ENCODE data around the gene C19orf73.

The C19orf73 gene

DNA sequence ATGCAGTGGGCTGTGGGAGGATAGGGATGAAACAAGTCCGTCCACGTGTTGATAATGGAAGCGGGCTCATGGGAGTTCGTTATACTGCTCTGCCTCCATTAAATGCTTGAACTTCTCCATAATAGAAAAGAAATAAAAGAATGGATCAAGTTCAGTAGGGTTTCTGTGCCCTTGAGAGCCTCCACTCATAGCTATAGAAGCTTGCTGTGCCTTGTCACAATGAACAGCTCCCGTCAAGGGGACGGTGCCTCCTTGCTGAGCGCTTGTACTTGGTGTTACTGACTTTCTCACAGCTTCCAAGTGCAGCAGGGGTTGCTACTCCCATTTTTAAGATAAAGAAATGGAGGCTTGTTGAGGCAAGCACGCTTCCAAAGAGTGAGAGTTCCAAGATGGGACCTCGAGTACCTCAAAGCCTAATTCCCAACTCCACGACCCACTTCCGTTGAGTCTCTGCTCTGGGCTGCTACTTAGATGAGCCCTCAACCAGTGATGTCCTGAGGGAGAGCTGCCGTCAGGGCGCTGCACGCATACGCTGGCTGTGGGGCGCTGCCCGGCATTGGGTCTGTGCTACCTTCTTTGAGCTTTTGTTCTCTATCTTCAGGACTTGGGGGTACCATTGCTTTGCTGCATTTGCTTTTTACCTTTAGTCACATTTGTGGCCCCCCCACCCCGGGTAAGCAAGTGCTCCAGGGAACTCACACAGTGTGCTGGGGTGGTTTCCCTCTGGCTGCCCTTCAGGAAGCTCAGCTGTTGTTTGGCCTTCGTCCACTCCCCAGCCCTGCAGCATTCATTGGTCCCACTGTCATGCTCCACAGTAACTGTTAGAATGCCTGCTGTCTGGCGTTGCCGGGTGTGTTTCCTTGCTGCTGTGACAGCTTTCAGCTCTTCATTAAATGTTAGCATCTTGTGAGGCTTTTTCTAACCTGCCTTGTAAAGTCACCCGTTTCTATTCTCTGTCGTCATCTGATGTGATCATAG lies 24.1 kb downstream of the C19orf73 start:
- no peak overlapping the region for H3K4me3 ChIP-seq (ENCODE audit: low read depth, low read length)
- TF ChIP-seq, protein P1, sequence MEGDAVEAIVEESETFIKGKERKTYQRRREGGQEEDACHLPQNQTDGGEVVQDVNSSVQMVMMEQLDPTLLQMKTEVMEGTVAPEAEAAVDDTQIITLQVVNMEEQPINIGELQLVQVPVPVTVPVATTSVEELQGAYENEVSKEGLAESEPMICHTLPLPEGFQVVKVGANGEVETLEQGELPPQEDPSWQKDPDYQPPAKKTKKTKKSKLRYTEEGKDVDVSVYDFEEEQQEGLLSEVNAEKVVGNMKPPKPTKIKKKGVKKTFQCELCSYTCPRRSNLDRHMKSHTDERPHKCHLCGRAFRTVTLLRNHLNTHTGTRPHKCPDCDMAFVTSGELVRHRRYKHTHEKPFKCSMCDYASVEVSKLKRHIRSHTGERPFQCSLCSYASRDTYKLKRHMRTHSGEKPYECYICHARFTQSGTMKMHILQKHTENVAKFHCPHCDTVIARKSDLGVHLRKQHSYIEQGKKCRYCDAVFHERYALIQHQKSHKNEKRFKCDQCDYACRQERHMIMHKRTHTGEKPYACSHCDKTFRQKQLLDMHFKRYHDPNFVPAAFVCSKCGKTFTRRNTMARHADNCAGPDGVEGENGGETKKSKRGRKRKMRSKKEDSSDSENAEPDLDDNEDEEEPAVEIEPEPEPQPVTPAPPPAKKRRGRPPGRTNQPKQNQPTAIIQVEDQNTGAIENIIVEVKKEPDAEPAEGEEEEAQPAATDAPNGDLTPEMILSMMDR (IDR thresholded peaks at IDR 0.05; ENCODE audit: low read depth, low read length, missing control alignments) = no peak
- DNase-seq (ENCODE audit: low read depth) = no peak

DNA sequence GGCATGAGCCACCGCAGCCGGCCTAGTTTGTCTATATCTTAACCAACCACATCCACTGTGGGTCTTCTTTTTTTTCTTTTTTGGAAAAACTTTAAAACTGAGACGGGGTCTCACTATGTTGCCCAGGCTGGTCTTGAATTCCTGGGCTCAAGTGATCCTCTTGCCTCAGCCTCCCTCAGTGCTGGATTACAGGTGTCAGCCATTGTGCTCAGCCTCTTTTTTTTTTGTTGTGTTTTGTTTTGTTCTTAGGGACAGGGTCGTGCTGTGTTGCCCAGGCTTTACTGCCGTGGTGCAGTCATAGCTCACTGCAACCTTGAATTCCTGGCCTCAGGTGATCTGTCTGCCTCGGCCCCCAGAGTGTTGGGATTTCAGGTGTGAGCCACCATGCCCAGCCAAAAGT lies 26.3 kb downstream of the C19orf73 start:
- TF ChIP-seq, protein P1 (IDR thresholded peaks at IDR 0.05; ENCODE audit: low read depth, low read length, missing control alignments) = no peak
- H3K4me3 ChIP-seq (ENCODE audit: low read depth, low read length) = no peak overlapping the region
- DNase-seq (ENCODE audit: low read depth) = no peak

DNA sequence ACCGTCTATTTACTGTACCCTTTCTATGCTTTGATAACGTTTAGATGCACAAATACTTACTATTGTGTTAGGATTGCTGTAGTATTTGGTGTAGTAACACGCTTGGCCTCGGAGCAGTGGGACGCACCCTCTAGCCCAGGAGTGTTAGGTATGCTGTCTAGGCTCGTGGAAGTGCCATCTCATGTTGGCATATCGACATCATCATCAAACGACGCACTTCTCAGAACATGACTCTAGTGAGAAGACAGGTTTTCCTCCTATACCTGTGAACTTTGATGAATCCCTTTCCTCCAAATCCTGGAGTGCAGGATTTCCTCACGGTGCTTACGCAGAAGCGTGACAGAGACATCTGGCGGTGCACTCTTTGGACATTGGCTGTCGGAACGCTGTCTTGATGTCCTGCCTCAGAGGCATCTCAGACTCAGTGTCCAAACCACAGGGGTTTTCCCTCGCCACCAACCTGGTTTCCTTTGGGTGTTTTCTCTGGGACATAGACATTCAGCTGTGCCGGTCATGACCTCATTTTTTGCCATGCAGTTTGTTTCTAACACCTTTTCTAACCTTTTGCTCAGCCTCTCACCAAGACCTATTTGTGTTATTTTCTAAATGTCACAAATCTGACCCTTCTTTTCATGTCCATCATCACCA lies 27.4 kb downstream of the C19orf73 start:
- TF ChIP-seq, protein P1 (IDR thresholded peaks at IDR 0.05; ENCODE audit: low read depth, low read length, missing control alignments) = no peak
- H3K4me3 ChIP-seq (ENCODE audit: low read depth, low read length) = no peak overlapping the region
- no peak for DNase-seq (ENCODE audit: low read depth)

DNA sequence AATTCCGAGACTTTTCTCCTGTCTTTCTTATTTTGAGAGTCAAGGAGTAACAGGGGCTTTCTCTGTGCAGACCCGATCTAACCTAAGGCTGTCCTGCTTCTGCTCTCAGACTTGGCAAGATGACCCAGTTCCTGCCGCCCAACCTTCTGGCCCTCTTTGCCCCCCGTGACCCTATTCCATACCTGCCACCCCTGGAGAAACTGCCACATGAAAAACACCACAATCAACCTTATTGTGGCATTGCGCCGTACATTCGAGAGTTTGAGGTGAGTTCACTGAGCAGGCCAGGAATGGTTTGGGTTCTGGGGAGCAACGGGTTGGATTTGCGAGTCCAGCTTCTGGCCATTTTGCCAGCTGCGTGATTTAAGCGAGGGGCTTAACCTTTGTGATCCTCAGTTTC lies 32.6 kb downstream of the C19orf73 start:
- H3K4me3 ChIP-seq (ENCODE audit: low read depth, low read length) = peak overlapping the region; percentile 97
- DNase-seq (ENCODE audit: low read depth) = no peak
- TF ChIP-seq, protein P1 (IDR thresholded peaks at IDR 0.05; ENCODE audit: low read depth, low read length, missing control alignments) = no peak

DNA sequence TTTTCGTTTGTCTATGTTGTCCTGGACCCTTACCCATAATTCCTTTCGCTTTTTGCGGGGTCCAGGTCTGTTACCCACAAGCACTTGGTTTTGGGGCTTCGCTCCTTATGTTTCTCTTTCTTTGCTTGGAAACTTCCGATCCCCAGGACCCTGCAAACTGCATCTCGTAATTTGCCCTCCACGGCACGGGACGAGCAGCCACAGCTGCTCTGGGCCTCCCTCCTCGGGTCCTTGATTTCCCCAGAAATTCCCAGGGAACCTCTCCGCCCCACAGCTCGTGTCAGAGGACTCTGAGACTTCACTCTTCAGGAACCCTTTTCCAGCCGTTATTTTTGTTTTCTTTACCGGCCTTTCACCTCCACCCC lies 33.1 kb downstream of the C19orf73 start:
- no peak for DNase-seq (ENCODE audit: low read depth)
- peak overlapping the region; percentile 97 for H3K4me3 ChIP-seq (ENCODE audit: low read depth, low read length)

DNA sequence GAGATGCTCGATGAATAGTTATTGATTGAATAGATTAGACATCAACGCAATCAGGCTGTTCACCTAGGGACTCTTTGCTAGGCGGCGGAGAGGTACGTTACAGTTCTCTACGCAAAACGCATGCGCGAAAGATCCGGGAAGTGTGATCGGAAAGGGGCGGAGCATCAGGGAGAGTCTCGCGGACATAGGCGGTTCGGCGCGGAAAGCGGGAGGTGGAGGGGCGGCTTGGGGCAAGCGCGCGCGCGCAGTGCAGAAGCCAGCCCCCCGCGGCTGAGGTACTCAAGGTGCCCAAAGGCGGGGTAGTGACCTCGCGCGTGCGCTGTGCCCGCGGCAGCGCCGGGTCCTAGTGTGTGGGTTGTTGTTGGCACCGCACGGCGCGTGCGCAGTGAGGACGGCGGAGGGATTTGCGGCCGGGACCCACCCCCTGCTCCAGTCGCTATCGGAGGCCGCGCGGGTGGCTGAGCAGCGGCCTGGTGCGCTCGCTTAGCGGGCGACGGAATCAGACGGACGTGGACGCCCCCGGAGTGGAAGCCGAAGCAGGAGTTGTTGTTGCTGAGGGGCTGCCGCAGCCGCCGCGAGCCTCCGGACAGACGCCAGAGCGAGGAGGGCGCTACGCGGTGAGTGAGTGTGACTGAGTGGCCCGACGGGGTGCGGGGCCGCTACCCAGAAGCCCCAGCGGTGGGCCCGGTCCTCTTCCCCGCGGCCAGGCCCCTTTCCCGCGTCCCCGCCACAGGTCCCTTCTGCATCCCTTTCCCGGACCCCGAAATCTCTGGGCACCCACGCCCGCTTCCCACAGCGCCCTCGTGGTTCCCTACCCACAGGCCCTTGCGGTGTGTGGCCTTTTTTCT lies 33.7 kb downstream of the C19orf73 start, which contains the start of gene SNRNP70:
TSS of gene SNRNP70 (plus strand) at position 432 of the 848 bp plus-strand sequence. CDS start 964 bp downstream, outside the sequence.
- TF ChIP-seq, protein P1 (IDR thresholded peaks at IDR 0.05; ENCODE audit: low read depth, low read length, missing control alignments) = no peak
- peak; percentile 97 for DNase-seq (ENCODE audit: low read depth)
- peak within 1 kb of the TSS; percentile 97 for H3K4me3 ChIP-seq (ENCODE audit: low read depth, low read length)

More for the DNA sequence above, 33.1 kb downstream of the C19orf73 start:
- TF ChIP-seq, protein P1 (IDR thresholded peaks at IDR 0.05; ENCODE audit: low read depth, low read length, missing control alignments) = no peak

Data from GM12864 (cell line).